Measurements from ENCODE around the gene ARMH3.
"Not testable (repeated sequence)": the region's sequence is repeated elsewhere in the genome, so short reads cannot be mapped to it uniquely, and the experiment has no call there.

Gene ARMH3

DNA sequence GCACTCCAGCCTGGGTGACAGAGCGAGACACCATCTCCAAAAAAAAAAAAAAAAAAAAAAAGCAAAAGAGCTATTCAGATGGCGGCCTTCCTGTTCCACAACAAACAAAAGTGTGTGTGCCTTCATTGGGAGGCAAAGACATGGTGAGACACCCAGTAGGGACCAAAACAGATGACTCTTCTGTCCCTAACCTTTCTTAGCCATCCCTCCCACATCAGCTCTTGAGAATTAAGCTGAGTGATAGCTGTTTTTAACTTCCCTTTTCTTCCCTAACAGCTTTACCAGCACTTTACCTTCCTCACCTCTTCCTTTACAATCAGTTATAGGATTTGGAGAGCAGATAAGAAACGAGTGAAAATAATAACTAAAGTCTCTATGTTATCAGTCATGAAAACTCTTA lies 48.2 kb downstream of the ARMH3 start:
- DNase-seq (ENCODE audit: low spot score), result no peak
- in situ Hi-C loops (cut with MboI; ENCODE audit: low pct_unique_long_range_greater_than_20kb, low sequenced_read_pairs, unreplicated experiment), result loop anchor here (10.0 kb wide), 1 partner anchor 113 kb away; no protein-coding TSS in a partner anchor
- TF ChIP-seq, protein P1, sequence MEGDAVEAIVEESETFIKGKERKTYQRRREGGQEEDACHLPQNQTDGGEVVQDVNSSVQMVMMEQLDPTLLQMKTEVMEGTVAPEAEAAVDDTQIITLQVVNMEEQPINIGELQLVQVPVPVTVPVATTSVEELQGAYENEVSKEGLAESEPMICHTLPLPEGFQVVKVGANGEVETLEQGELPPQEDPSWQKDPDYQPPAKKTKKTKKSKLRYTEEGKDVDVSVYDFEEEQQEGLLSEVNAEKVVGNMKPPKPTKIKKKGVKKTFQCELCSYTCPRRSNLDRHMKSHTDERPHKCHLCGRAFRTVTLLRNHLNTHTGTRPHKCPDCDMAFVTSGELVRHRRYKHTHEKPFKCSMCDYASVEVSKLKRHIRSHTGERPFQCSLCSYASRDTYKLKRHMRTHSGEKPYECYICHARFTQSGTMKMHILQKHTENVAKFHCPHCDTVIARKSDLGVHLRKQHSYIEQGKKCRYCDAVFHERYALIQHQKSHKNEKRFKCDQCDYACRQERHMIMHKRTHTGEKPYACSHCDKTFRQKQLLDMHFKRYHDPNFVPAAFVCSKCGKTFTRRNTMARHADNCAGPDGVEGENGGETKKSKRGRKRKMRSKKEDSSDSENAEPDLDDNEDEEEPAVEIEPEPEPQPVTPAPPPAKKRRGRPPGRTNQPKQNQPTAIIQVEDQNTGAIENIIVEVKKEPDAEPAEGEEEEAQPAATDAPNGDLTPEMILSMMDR (IDR thresholded peaks at IDR 0.05; ENCODE audit: extremely low read depth, insufficient read depth, missing control alignments), result no peak

DNA sequence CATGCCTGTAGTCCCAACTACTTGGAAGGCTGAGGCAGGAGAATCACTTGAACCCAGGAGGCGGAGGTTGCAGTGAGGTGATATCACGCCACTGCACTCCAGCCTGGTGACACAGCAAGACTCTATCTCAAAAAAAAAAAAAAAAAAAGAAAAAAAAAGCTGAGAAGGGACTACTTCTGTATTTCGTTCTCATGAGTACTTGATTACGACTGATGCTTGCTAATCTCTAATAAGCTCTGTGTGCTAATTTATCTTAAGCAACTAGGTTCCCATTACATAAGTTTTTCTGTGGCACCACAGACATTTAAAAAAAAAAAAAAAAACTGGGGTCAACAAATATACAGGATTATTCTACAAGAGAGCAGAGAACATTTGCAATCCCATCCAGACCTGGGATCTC lies 48.9 kb downstream of the ARMH3 start:
- in situ Hi-C loops (cut with MboI; ENCODE audit: low pct_unique_long_range_greater_than_20kb, low sequenced_read_pairs, unreplicated experiment), result loop anchor here (10.0 kb wide), 1 partner anchor 112 kb away; no protein-coding TSS in a partner anchor
- DNase-seq (ENCODE audit: low spot score), result not testable (repeated sequence)

DNA sequence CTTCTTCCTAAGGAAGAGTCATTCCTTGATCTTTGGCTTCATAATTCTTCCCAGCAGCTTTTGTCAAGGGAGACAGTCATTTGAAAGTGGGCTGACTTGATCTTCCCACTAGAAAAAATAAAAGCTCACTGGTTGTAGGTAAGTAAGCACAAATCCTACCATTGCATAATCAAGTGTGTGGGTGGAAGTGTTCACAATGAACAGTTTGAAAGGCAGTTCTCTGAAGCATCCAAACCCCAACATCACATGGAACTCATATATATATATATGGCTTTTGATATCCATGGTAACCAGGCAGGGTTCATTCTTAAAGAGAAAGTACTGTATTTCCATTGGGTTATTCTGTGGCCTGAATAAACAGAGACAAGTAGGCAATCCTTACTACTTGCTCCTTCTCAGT lies 51.6 kb downstream of the ARMH3 start:
- peak; percentile 34 for DNase-seq (ENCODE audit: low spot score)
- in situ Hi-C loops (cut with MboI; ENCODE audit: low pct_unique_long_range_greater_than_20kb, low sequenced_read_pairs, unreplicated experiment), result loop anchor here (10.0 kb wide), 1 partner anchor 110 kb away; no protein-coding TSS in a partner anchor

DNA sequence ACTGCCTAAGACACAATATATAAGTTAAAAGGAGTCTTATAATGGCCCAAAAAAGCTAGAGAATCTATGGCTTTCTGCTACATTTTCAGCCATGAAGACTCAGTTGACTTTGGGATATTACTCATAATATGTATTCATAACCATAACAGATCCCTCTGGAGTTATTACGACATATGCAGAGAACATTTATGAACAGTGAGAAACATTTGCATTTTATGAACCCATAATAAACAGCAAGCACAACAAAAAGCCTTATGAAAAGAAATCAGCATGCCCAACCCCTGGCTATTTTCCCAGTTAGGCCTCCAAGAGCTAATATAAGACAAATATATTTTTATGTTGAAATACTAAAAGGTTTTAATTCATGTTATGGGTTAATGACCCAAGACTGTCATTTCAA lies 52.4 kb downstream of the ARMH3 start:
- no peak for DNase-seq (ENCODE audit: low spot score)
- TF ChIP-seq, protein P1 (IDR thresholded peaks at IDR 0.05; ENCODE audit: extremely low read depth, insufficient read depth, missing control alignments), result no peak
- in situ Hi-C loops (cut with MboI; ENCODE audit: low pct_unique_long_range_greater_than_20kb, low sequenced_read_pairs, unreplicated experiment), result loop anchor here (10.0 kb wide), 1 partner anchor 109 kb away; no protein-coding TSS in a partner anchor

More for the DNA sequence above, 51.6 kb downstream of the ARMH3 start:
- TF ChIP-seq, protein P1 (IDR thresholded peaks at IDR 0.05; ENCODE audit: extremely low read depth, insufficient read depth, missing control alignments), result no peak

DNA sequence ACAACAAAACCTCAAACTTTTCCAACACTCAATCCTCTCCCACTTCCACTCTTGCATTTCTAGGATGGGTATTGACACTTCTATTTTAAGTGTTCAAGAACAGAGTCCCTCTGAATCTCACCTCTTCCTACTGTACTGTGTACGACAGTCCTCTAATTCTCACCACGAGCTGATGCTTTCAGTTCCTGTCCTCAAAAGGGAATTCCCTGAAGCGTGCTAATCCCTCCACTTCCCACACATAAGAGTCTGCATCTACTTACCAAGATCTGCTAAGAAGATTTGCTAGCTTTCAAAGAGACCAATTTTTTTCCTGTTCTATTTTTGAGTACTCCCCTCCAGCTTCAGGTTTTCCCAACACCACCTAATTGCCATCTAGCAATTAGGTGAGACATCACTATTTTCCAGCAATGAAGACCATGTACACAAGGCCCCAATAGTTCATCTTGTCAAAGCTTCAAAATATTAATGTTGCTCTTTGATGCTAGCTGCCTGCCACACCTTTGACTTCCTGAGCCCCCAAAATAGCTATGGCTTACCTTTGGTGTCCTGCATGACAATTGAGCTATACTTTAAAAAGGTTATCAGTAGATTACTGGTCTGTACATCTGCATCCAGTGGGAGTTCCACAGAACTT lies 54.4 kb downstream of the ARMH3 start:
- in situ Hi-C loops (cut with MboI; ENCODE audit: low pct_unique_long_range_greater_than_20kb, low sequenced_read_pairs, unreplicated experiment), result loop anchor here (10.0 kb wide), 1 partner anchor 107 kb away; no protein-coding TSS in a partner anchor
- DNase-seq (ENCODE audit: low spot score), result peak; percentile 33
- TF ChIP-seq, protein P1 (IDR thresholded peaks at IDR 0.05; ENCODE audit: extremely low read depth, insufficient read depth, missing control alignments), result no peak

DNA sequence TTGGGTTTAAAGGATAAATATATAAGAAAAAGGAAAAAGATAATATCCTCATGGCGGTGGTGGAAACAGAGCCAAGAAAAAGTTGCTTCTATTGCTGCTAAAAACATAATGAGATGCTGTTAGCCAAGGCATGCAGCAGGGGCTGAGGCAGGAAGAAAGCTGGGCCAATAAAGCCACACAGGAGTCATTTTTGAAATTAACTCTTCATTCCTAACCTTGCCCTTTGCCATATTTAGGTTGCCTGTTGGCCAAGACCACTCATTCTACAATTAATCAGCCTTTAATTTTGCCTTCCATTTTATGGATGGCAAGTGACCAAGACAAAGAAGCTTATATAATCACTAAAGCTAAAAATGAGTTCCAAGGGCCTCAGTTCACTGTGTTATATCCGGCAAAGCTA lies 58.2 kb downstream of the ARMH3 start:
- TF ChIP-seq, protein P1 (IDR thresholded peaks at IDR 0.05; ENCODE audit: extremely low read depth, insufficient read depth, missing control alignments), result no peak
- in situ Hi-C loops (cut with MboI; ENCODE audit: low pct_unique_long_range_greater_than_20kb, low sequenced_read_pairs, unreplicated experiment), result no loop called here
- no peak for DNase-seq (ENCODE audit: low spot score)

DNA sequence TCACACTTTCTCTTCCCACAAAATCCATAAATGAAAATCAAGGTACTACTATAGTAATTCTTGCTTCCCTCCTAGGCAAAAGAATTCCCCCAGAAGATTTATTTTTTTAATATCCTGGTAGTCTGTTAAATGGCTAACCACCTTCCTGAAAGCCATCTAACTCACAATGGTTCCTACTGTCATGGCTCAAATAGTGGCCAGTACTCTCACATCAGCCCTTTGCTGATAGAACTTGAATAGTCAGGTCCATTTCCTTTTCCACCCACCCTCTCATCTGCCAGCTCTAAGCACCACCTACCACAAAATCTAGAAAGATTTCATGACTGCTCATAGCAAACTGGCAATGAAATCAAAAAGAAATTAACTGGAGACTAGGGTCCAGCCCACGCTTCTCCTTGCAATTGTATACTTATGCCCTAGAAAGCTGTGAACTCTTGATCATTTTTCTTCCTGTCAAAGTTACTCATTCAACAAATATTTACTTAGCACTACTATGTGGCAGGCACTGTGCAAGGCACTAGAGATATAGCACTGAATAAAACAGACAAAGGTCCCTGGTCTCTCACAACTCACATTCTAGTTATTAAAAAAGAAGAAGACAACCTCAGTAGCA lies 60.4 kb downstream of the ARMH3 start:
- TF ChIP-seq, protein P1 (IDR thresholded peaks at IDR 0.05; ENCODE audit: extremely low read depth, insufficient read depth, missing control alignments), result no peak
- no peak for DNase-seq (ENCODE audit: low spot score)
- in situ Hi-C loops (cut with MboI; ENCODE audit: low pct_unique_long_range_greater_than_20kb, low sequenced_read_pairs, unreplicated experiment), result no loop called here
